Endothelial cell of umbilical vein (primary cell): ENCODE measurements around the gene FAM193A. TPM values are rescaled to one million over a fixed set of nuclear protein-coding genes. Genes with fewer than 3 reads are reported as not detected.

Experiments
- BruUV-seq: library from RNA; stranded (reverse); fragments of 400-500 nt; replicated peaks from 2 replicates; lab custom pipeline; 2021; lab: Mats Ljungman, UMichigan
- CTCF ChIA-PET: fragments of 300-600, 350-600 bp; sonication (Branson Sonifier 250); formaldehyde crosslinking; loops from one replicate; lab custom pipeline; 2021; ENCODE audit warnings: antibody characterized with exemption, inconsistent platforms; lab: Charles Lee
- POLR2A ChIA-PET: fragments of 300-600, 350-600 bp; sonication (Branson Sonifier 250); formaldehyde crosslinking; loops from one replicate; lab custom pipeline; 2021; ENCODE audit warnings: antibody characterized with exemption, inconsistent platforms; lab: Charles Lee
- DNase-seq: peaks from one replicate; pipeline ENCODE4 v3.0.0-alpha.2; 2011; ENCODE audit warnings: low read depth, low spot score
- FAIRE-seq: peaks from 2 replicates; lab custom pipeline; 2011; peaks lifted over from hg19 to GRCh38; lab: Jason Lieb, UNC
- H2AFZ ChIP-seq: 2 replicates; pipeline ENCODE4 v1.6.0; 2012; ENCODE audit warnings: low read depth, low read length, control low read depth, inconsistent platforms
- H3K27ac ChIP-seq: 2 replicates; pipeline ENCODE4 v1.5.1; 2011; ENCODE audit warnings: low read depth, mild to moderate bottlenecking, control low read depth, low read length, moderate library complexity; ENCODE audit not compliant: insufficient read depth
- H3K27me3 ChIP-seq, 2 experiments: 2 replicates each; pipeline versions ENCODE4 v1.6.0 to v1.6.1; 2011; ENCODE audit warnings: low read length in 2 of 2, mixed read lengths in 1 of 2; ENCODE audit not compliant: control insufficient read depth in 2 of 2, insufficient read depth in 2 of 2
- H3K36me3 ChIP-seq, 2 experiments: 2 replicates in 1 of 2; 3 replicates in 1 of 2; pipeline ENCODE4 v1.5.1; 2011; ENCODE audit warnings: low read length in 2 of 2, mild to moderate bottlenecking in 1 of 2, moderate library complexity in 1 of 2; ENCODE audit not compliant: control insufficient read depth in 2 of 2, insufficient read depth in 2 of 2; ENCODE audit errors: extremely low read depth in 1 of 2
- H3K4me1 ChIP-seq: 3 replicates; pipeline ENCODE4 v1.5.1; 2011; ENCODE audit warnings: mild to moderate bottlenecking, low read length; ENCODE audit not compliant: control insufficient read depth, insufficient read depth; ENCODE audit errors: extremely low read depth
- H3K4me2 ChIP-seq: 2 replicates; pipeline ENCODE4 v1.6.1; 2011; ENCODE audit warnings: low read length, control low read depth, mixed read lengths; ENCODE audit not compliant: insufficient read depth
- H3K4me3 ChIP-seq, 3 experiments: fragments of 200-600 bp in 1 of 3; sonication (generic), shearing (Covaris generic) in 1 of 3; replicated peaks in 1 of 3; 2 replicates each; pipeline ENCODE4 v1.5.1; 2011 to 2016; ENCODE audit warnings: control low read depth in 3 of 3, low read length in 3 of 3, mild to moderate bottlenecking in 2 of 3, inconsistent platforms in 1 of 3, low read depth in 1 of 3, moderate library complexity in 1 of 3; ENCODE audit not compliant: insufficient read depth in 1 of 3
- H3K79me2 ChIP-seq: 2 replicates; pipeline ENCODE4 v1.6.0; 2012; ENCODE audit warnings: low read length, inconsistent platforms; ENCODE audit not compliant: control insufficient read depth, insufficient read depth
- H3K9ac ChIP-seq: replicated peaks from 2 replicates; pipeline ENCODE3; 2011; ENCODE audit warnings: low read length, control low read depth; ENCODE audit not compliant: insufficient read depth; ENCODE audit errors: extremely low read depth
- H3K9me1 ChIP-seq: replicated peaks from 3 replicates; pipeline ENCODE4 v1.6.0; 2011; ENCODE audit warnings: mild to moderate bottlenecking, low read length; ENCODE audit not compliant: control insufficient read depth, insufficient read depth; ENCODE audit errors: extremely low read depth
- H3K9me3 ChIP-seq: replicated peaks from 2 replicates; pipeline ENCODE4 v1.5.1; 2012; ENCODE audit warnings: low read length, inconsistent platforms; ENCODE audit not compliant: control insufficient read depth, insufficient read depth
- H4K20me1 ChIP-seq: replicated peaks from 2 replicates; pipeline ENCODE3; 2011; ENCODE audit warnings: mild to moderate bottlenecking, low read length; ENCODE audit not compliant: control insufficient read depth, insufficient read depth; ENCODE audit errors: extremely low read depth
- CTCF ChIP-seq, 2 donors: IDR thresholded peaks; 1 replicate in 1 of 2; 2 replicates in 1 of 2; pipeline ENCODE4 v1.5.1; 2011; ENCODE audit warnings: low read length in 2 of 2, mild to moderate bottlenecking in 2 of 2, moderate library complexity in 2 of 2, control low read depth in 1 of 2, inconsistent platforms in 1 of 2, low read depth in 1 of 2; ENCODE audit not compliant: insufficient read depth in 1 of 2; ENCODE audit errors: extremely low read depth in 1 of 2
- EZH2 ChIP-seq: IDR thresholded peaks from 2 replicates; pipeline ENCODE4 v1.6.1; 2012; ENCODE audit warnings: borderline replicate concordance, low read depth, mild to moderate bottlenecking, moderate library complexity, low read length, inconsistent platforms; ENCODE audit not compliant: severe bottlenecking
- FOS ChIP-seq: IDR thresholded peaks from 2 replicates; pipeline ENCODE4 v1.6.1; 2011; ENCODE audit warnings: mild to moderate bottlenecking, low read length, moderate library complexity, borderline replicate concordance; ENCODE audit not compliant: insufficient read depth
- GATA2 ChIP-seq: IDR thresholded peaks from 2 replicates; pipeline ENCODE4 v1.7.0; 2011; ENCODE audit warnings: low read depth, mild to moderate bottlenecking, moderate library complexity, mixed read lengths, low read length; ENCODE audit not compliant: insufficient read length, insufficient read depth
- JUN ChIP-seq: IDR thresholded peaks from 2 replicates; pipeline ENCODE4 v1.6.1; 2011; ENCODE audit warnings: borderline replicate concordance, low read depth; ENCODE audit not compliant: insufficient read length, insufficient read depth
- MAX ChIP-seq: IDR thresholded peaks from 2 replicates; pipeline ENCODE4 v1.6.1; 2011; ENCODE audit not compliant: insufficient read depth, insufficient read length
- POLR2AphosphoS5 ChIP-seq: IDR thresholded peaks from 2 replicates; pipeline ENCODE4 v1.6.1; 2012; ENCODE audit warnings: low read depth, mild to moderate bottlenecking, control low read depth, low read length, moderate library complexity; ENCODE audit not compliant: insufficient read depth
- dilution Hi-C: fragments of 300-500 bp; cut with MboI; formaldehyde crosslinking; loops from one replicate; pipeline ENCODE4 v1.15.0; 2019; ENCODE audit warnings: low sequenced_read_pairs; ENCODE audit not compliant: extremely low pct_ligation_motif_present
- intact Hi-C: fragments of 100-400 bp; cut with micrococcal nuclease; formaldehyde crosslinking; loops from one replicate; pipeline ENCODE4 v1.10.0; 2022
- polyA plus RNA-seq, 4 experiments: library from polyadenylated mRNA; depleted of rRNA in 3 of 4; stranded (reverse) in 3 of 4; unstranded in 1 of 4; fragments of >200 nt; gene quantifications; 2 replicates each; pipeline versions ENCODE4 v1.2.1 to v1.2.3, GENCODE V29; 2011 to 2012; ENCODE audit warnings: missing spikeins in 1 of 4
- total RNA-seq: library from RNA; stranded (reverse); gene quantifications from 2 replicates; pipeline ENCODE4 v1.2.3, GENCODE V29; 2021

The FAM193A gene
- total and polyA plus RNA-seq, 2 donors (not counting 3 experiments of a cell fraction or from before 2014, with no cell fraction given), result 12.3 to 32.1 TPM

- H3K27me3 ChIP-seq, result no peaks in the 10 kb centered on the region
- no peak overlapping the region for H3K4me2 ChIP-seq
- H3K4me3 ChIP-seq, result no peak overlapping the region
- peaks cover 2 to 6% of the 10 kb centered on the region in 2 experiments for H3K36me3 ChIP-seq
- H3K4me1 ChIP-seq, result peaks cover 45% of the 10 kb centered on the region
- CTCF ChIA-PET, result no interaction called here
- TF ChIP-seq GATA2 (no peak), EZH2 (no peak), FOS (no peak), MAX (no peak), CTCF (IDR thresholded peaks at IDR 0.05; ENCODE audit: extremely low read depth in 1 of 2, insufficient read depth in 1 of 2, low read depth in 1 of 2, low read length in 2 of 2) (no peak), POLR2AphosphoS5 (no peak), JUN (no peak)
- H2AFZ ChIP-seq, result no peak overlapping the region
- no peak overlapping the region for H3K9ac ChIP-seq
- H4K20me1 ChIP-seq, result peaks cover 13% of the 10 kb centered on the region
- H3K27ac ChIP-seq, result no peak overlapping the region
- H3K9me1 ChIP-seq, result no peaks in the 10 kb centered on the region
- intact Hi-C loops (no loop called here), dilution Hi-C loops (no loop called here)
- DNase-seq (no peak), FAIRE-seq (no peak)
- POLR2A ChIA-PET, result interaction anchor here (0.7 kb wide), 1 partner anchor 31 kb away, joined by 4 read pairs; no protein-coding TSS in a partner anchor
- H3K79me2 ChIP-seq, result peaks cover 94% of the 10 kb centered on the region
- H3K9me3 ChIP-seq, result no peaks in the 10 kb centered on the region
- BruUV-seq, result no TSS peak
Measured at GRCh38 chr4:2486981-2487380, 49.5 kb upstream of the FAM193A start.
